Pancreas (tissue), 10 donors: ENCODE measurements around the gene TFF2. TPM values are rescaled to one million over a fixed set of nuclear protein-coding genes. Genes with fewer than 3 reads are reported as not detected.
A peak's percentile ranks its signal among the peaks of the same experiment; 100 is the strongest.

Source experiments
- ATAC-seq, 4 donors: fragments of 200-7000 bp; cut with Tn5 transposase; one replicate each; pipeline versions ENCODE4 v1.8.0 to v1.9.1; 2020; ENCODE audit warnings: mild to moderate bottlenecking in 4 of 4, moderate library complexity in 4 of 4
- DNase-seq, 6 donors: peaks; one replicate each; pipeline ENCODE4 v3.0.0-alpha.2; 2020
- FAIRE-seq: peaks from 2 replicates; lab custom pipeline; 2012; peaks lifted over from hg19 to GRCh38; lab: Jason Lieb, UNC
- H3K27ac ChIP-seq, 4 donors: fragments of 200-600 bp; sonication (generic); 1 replicate in 3 of 4; 2 replicates in 1 of 4; pipeline versions ENCODE4 v1.5.0 to v1.8.0; 2020
- H3K27me3 ChIP-seq, 4 donors: fragments of 200-600 bp; one replicate each; pipeline ENCODE4 v1.8.0; 2021
- H3K36me3 ChIP-seq, 3 donors: fragments of 200-600 bp; sonication (generic) in 1 of 3; one replicate each; pipeline versions ENCODE4 v1.5.0 to v1.8.0; 2020 to 2021
- H3K4me1 ChIP-seq, 3 donors: fragments of 200-600 bp; one replicate each; pipeline ENCODE4 v1.8.0; 2021
- H3K4me3 ChIP-seq, 4 donors: fragments of 200-600 bp; sonication (generic) in 2 of 4; one replicate each; pipeline versions ENCODE4 v1.5.0 to v1.8.0; 2020 to 2021
- H3K9me3 ChIP-seq, 4 donors: fragments of 200-600 bp; one replicate each; pipeline ENCODE4 v1.8.0; 2021
- WGBS, 2 donors: extraction: QIAGEN DNeasy Blood & Tissue Kit; methylation state at CpG; one replicate each; pipeline ENCODE4 v1.1.7; 2013; 5-methylcytosine and 5-hydroxymethylcytosine counted together
- intact Hi-C, 3 donors: fragments of 100-400 bp; cut with DNase I; formaldehyde crosslinking; loops; one replicate each; pipeline versions ENCODE4 v1.11.1 to v1.14.2; 2022
- polyA plus RNA-seq, 2 donors: library from polyadenylated mRNA; stranded (reverse); fragments of 200-250 nt; gene quantifications; one replicate each; pipeline ENCODE4 v1.2.3, GENCODE V29; 2013
- total RNA-seq, 6 donors: library from RNA; stranded (reverse); fragmentation: NEBNext Ultra II Directional in 4 of 6; extraction: Animal tissue kit (Norgen Biotek cat#: 25700) in 4 of 6; gene quantifications; one replicate each; pipeline versions ENCODE4 v1.2.1 to v1.2.4, GENCODE V29; 2021 to 2023
- TF ChIP-seq, protein P1 (sequence below), 4 donors: fragments of 200-600 bp; sonication (generic) in 3 of 4; IDR thresholded peaks; one replicate each; pipeline versions ENCODE4 v1.5.0 to v1.8.0; 2021; ENCODE audit warnings: antibody characterized with exemption in 4 of 4
- donor health status: healthy with polysubstance abuse.
- donor health status: DM: no; HTN: no; CAD: no; lungs with moderate emphysema.
- donor health status: DM: no; HTN: no; CAD: no.
- donor health status: control.
- donor health status: control.
- donor health status: Bipolar disorder and iron deficiency.
- donor health status: DM: yes; HTN: yes; CAD: no.
- donor health status: DM: no; HTN: no; CAD: no.
- donor health status: DM: no; HTN: no; CAD: no.
- donor health status: DM: yes; HTN: yes; CAD: no.

Gene TFF2
- total and polyA plus RNA-seq, 8 donors: 0.28 to 19.6 (median 1.7) TPM

DNA sequence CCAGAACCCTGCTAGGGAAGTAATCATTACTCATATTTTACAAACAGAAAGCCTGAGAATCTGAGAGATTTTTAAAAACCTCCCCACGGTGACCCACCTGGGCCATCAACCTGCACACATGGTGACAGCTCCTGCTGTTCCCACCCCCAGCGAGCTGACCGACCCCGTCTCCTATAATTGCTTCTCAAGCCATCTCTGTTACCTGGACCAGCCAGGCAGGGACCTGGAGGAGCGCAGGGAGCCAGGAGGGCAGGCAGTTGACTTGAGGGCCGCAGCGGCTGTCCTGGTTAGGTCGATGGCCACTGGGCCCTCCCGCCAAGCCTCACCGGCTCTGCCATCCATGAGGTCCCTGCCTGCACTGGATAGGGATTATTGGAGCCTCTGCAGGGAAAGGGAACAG is 7.7 kb downstream of the TFF2 start:
- 75 to 76% methylated on average over 10 of the region's 10 CpGs for whole genome bisulfite sequencing, 2 donors
- Histone ChIP-seq H3K27me3 (no peaks in the 10 kb centered on the region), H3K9me3 (no peaks in the 10 kb centered on the region), H3K27ac (no peak overlapping the region), H3K4me1 (no peaks in the 10 kb centered on the region), H3K4me3 (no peak overlapping the region), H3K36me3 (no peaks in the 10 kb centered on the region)
- DNase-seq: no peak
- no peak for FAIRE-seq
- ATAC-seq: no peak
- TF ChIP-seq, protein P1, sequence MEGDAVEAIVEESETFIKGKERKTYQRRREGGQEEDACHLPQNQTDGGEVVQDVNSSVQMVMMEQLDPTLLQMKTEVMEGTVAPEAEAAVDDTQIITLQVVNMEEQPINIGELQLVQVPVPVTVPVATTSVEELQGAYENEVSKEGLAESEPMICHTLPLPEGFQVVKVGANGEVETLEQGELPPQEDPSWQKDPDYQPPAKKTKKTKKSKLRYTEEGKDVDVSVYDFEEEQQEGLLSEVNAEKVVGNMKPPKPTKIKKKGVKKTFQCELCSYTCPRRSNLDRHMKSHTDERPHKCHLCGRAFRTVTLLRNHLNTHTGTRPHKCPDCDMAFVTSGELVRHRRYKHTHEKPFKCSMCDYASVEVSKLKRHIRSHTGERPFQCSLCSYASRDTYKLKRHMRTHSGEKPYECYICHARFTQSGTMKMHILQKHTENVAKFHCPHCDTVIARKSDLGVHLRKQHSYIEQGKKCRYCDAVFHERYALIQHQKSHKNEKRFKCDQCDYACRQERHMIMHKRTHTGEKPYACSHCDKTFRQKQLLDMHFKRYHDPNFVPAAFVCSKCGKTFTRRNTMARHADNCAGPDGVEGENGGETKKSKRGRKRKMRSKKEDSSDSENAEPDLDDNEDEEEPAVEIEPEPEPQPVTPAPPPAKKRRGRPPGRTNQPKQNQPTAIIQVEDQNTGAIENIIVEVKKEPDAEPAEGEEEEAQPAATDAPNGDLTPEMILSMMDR (IDR thresholded peaks at IDR 0.05): no peak
- intact Hi-C loops: no loop called here

DNA sequence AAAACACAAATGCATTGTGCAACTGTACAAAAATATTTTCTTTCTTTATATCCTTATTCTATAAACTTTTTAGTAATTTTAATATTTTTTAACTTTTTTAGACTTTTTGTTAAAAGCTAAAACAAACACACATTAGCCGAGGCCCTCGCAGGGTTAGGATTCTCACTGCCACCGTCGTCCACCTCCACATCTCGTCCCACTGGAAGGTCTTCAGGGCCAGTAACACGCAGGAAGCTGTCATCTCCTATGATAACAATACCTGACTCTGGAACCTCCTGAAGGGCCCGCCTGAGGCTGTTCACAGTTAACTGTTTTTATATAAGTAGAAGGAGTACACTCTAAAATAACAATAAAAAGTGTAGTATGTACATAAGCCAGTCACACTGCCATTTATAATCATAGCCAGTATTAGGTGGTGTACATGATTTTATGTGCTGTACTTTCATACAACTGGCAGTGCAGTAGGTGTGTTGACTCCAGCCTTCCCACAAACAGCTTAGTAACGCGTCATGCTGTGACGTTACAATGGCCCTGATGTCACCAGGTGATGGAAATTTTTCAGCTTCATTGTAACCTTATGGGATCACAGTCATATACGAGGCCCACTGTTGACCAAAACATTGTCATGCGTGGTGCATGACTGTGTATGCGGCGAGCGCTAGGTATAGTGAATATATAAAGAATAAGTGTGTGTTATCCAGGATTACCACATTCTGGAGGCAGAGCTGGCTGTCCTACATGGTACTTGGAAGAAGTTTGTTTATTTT is 8.8 kb downstream of the TFF2 start:
- Histone ChIP-seq H3K27ac (no peak overlapping the region), H3K27me3 (no peaks in the 10 kb centered on the region), H3K9me3 (no peaks in the 10 kb centered on the region), H3K4me3 (no peak overlapping the region), H3K36me3 (no peaks in the 10 kb centered on the region), H3K4me1 (no peaks in the 10 kb centered on the region)
- DNase-seq (no peak), ATAC-seq (no peak), FAIRE-seq (no peak)
- WGBS, 2 donors: 87 to 91% methylated on average over 15 of the region's 15 CpGs
- intact Hi-C loops: no loop called here
- TF ChIP-seq, protein P1 (IDR thresholded peaks at IDR 0.05): no peak

DNA sequence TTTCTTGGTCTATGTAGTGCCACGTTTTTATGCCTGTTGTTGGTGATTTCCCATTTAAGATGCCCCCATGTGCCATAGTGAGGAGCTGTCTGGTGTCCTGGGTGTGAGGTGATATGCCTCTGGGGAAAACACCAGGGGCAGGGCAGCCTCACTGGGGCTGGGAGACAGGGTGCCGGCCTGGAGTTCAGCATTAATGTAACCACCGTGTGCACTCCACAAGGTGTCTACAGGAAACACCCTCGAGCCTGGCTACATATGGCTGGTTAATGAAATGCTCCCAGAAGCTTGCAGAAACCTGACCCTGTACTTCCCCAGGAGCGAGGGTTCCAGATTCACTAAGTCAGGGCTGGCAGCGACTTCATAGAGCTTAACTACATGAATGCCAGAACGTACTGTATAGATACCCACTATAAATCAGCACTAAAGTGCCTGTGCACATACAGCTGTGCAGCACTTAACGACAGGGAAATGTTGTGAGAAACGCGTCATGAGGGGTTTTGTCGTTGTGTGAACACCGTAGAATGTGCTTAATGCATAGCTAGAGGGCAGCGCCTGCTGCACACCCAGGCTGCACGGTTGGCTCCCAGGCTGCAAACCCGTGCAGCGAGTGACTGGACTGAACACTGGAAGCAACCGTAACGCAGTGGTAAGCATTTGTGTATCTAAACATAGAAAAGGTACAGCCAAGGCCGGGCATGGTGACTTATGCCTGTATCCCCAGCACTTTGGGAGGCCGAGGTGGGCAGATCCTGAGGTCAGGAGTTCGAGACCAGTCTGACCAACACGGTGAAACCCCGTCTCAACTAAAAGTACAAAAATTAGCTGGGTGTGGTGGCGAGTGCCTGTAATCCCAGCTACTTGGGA is 10.4 kb downstream of the TFF2 start:
- intact Hi-C loops: no loop called here
- no peak for ATAC-seq
- TF ChIP-seq, protein P1 (IDR thresholded peaks at IDR 0.05): no peak
- no peak for FAIRE-seq
- H3K4me3 ChIP-seq: no peak overlapping the region
- H3K27ac ChIP-seq: no peak overlapping the region
- no peak for DNase-seq
- H3K36me3 ChIP-seq: no peaks in the 10 kb centered on the region
- no peaks in the 10 kb centered on the region for H3K4me1 ChIP-seq
- 82 to 88% methylated on average over 24 of the region's 24 CpGs for WGBS, 2 donors
- H3K9me3 ChIP-seq: no peaks in the 10 kb centered on the region
- H3K27me3 ChIP-seq: no peaks in the 10 kb centered on the region

DNA sequence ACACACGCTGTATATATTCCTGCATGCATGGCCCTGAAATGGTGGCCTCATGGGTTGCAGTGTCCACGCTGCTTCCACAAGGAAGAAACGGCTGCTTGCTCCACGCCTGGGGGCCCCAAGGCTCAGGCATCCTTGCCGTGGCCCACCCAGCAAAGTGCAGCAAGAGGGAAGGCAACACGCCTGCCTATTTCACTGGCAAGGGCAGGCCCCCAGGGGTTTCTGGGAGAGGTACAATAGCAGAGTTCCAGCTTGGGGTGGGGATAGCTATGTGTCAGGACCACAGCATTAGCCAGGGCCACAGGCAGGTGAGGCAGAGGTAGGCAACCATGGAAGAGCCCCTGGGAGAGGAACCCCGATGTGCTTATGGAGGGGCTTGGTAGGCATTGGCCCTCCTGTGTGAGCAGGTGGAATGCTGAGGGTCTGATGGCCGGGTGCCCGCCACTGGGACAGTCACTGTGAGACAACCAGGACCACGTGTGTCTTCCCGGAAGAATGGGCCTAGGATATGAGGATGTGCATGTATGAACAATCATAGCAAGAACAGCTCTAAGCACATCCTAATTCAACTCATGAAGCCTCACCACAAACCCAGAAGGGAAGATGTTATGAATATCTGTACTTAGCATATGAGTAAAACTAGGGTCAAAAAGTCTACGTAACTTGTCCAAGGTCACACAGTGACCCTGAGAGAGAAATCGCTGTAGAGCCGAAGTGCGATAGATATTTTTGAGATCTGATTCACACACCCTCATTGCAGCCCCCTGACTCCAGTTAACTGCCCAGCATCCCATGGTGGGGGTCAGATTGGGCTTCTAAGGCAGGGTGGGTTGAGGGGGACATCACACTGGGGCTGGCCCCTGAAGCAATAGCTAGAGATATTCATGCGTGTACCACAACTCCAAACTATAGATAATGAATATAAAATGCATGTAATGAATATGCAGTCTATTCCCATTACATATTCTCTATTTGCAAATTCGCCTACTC is 11.8 kb downstream of the TFF2 start:
- no peaks in the 10 kb centered on the region for H3K27me3 ChIP-seq
- no peak overlapping the region for H3K4me3 ChIP-seq
- 81 to 84% methylated on average over 17 of the region's 17 CpGs for WGBS, 2 donors
- H3K4me1 ChIP-seq: no peaks in the 10 kb centered on the region
- H3K36me3 ChIP-seq: no peaks in the 10 kb centered on the region
- no peak for ATAC-seq
- peak overlapping the region in 3 of 4 donors; percentile 48 to 53 (median 48) for H3K27ac ChIP-seq
- H3K9me3 ChIP-seq: no peaks in the 10 kb centered on the region
- DNase-seq: no peak
- TF ChIP-seq, protein P1 (IDR thresholded peaks at IDR 0.05): no peak
- no peak for FAIRE-seq
- intact Hi-C loops: loop anchor here in 1 of 3 donors (10.0 kb wide), 1 partner anchor 106 kb away; no protein-coding TSS in a partner anchor
